Measurements from ENCODE around the gene SLC43A1.
"Not testable (repeated sequence)": the region's sequence is repeated elsewhere in the genome, so short reads cannot be mapped to it uniquely, and the experiment has no call there.

The SLC43A1 gene

DNA sequence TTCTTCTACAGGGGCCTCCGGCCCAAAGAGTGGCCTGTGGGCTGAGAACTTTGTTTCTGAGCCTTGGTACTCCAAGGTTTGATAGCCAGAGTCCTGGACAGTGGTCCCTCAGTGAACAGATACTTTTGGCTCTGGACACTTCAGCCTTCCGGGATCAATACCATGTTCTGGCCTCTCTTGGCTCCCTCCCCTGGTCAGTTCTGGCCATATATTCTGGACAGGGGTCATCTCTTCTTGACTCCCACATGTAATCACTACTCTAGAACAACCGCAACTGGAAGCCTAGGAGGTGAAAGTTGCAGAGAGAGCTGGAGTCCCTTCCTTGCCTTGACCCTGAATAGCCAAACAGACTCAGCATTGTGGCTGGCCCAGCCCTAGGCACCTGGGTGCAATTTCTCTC is 52.9 kb downstream of the SLC43A1 start:
- in situ Hi-C loops (cut with MboI; ENCODE audit: low sequenced_read_pairs): no loop called here

DNA sequence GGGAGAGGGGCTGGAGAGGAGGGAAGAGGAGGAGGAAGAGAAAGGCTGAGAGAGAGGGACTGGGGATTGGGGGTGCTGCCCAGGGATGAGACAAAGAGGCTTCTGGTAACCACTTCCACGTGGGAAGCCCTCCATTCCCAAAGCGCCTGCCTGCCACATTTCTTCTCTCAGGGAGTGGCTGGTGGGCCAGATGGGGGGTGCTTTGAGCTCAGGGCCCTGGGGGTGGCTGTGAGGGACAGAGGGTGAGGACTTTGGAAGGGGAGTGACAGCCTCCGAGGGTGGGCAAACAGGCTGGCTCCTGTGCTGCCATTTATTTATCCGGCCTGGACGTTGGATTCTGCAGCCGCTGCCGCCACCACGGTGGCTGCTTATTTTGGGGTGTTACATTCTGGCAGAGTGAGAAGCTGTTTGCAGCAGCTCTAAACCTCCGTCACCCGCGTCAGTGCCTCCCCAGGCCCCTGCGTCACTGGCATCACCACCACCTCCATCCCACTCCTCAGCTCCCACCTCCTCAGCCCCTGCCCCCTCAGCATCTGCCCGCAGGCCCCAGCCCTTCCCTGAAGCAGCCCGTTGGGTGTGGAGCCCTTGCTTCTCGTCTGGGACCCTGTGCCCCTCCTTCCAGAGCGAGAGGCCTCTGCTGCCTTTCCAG is 53.5 kb downstream of the SLC43A1 start:
- in situ Hi-C loops (cut with MboI; ENCODE audit: low sequenced_read_pairs): no loop called here

- in situ Hi-C loops (cut with MboI; ENCODE audit: low sequenced_read_pairs): no loop called here
Observed at GRCh38 chr11:57460758-57461749, 54.4 kb downstream of the SLC43A1 start.

- in situ Hi-C loops (cut with MboI; ENCODE audit: low sequenced_read_pairs): no loop called here
Observed at GRCh38 chr11:57460022-57460757, 55.3 kb downstream of the SLC43A1 start, which contains the start of gene RTN4RL2. Gene RTN4RL2, plus strand, starts transcription at chr11:57460528. Its CDS starts 338 bp downstream, at chr11:57460866.

DNA sequence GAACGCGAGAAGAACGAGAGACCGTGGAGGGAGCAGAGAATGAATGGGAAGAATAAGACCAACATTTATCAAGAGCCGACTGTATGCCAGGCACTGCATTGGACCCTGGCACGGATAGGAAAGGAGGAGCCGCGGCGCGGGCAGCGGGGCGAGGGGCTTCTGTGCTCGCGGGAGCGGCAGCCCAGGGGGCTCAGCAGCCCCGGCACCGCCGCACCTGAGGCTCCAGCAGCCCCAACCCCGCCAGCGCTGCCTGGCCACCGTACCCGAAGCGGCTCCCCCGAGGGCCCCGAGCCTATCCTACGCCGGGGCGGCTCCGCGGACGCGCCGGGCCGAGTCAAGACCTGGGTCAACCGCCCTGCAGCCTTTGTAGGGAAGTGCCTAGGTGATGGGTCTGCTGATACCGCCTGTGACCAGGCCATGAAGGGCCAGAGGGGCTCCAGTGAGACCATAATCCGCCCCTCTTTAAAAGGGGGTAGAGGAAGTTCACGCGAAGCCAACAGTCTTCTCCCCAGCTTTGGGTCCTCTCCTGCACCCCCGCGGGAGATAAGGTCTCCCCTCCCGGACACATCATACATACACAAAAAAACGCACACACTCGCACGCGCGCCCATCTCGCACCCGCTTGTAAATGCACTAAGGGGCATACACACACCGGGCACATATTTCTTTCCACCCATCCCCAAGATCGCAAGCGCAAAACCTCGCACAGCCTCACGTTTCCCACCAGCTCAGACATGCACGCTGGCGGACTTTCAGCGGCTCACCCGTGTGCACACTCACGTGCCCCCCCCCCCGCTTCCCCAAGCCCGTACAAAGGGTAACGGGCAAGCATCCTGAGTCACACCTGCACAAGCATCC is 56.1 kb downstream of the SLC43A1 start:
- in situ Hi-C loops (cut with MboI; ENCODE audit: low sequenced_read_pairs): loop anchor here (10.0 kb wide), 1 partner anchor 65 kb away; no protein-coding TSS in a partner anchor

DNA sequence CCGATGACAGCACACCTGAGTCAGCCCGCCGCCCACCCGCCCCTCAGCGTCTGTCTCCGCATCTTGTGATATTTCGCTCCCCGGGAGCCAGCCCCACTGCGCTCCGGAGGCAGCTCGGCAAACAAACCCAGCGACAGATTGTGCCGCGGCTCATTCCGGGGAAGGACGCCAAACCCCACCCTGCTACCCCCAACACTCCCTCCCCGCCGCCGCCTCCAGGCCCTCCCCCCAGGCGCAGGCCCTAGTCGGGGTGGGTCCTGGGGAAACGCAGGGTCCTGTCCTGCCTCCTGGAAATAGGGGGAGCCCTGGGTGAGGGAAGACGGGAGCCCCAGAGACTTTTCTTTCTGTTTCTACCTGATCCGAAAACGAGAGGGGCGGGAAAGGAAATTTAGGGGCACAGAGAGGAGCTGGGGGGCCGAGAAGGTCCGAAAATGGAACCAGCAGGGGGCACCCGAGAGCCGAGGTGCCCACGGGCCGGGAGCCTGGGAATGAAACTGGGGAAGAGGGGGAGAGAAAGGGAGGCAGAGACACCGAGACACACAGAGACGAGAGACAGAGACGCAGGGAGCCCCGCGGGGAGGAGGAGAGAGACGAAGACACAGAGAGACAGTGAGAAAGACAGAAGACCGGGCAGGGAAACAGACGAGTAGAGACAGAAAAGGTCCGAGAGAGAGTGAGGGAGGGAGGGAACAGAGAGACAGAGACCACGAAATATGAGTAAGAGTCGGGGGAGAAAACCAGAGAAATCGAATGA is 56.9 kb downstream of the SLC43A1 start:
- in situ Hi-C loops (cut with MboI; ENCODE audit: low sequenced_read_pairs): loop anchor here (10.0 kb wide), 1 partner anchor 66 kb away; no protein-coding TSS in a partner anchor

GRCh38 chr11:57458060-57458409 is 57.5 kb downstream of the SLC43A1 start:
- in situ Hi-C loops (cut with MboI; ENCODE audit: low sequenced_read_pairs): loop anchor here (10.0 kb wide), 1 partner anchor 67 kb away; no protein-coding TSS in a partner anchor

DNA sequence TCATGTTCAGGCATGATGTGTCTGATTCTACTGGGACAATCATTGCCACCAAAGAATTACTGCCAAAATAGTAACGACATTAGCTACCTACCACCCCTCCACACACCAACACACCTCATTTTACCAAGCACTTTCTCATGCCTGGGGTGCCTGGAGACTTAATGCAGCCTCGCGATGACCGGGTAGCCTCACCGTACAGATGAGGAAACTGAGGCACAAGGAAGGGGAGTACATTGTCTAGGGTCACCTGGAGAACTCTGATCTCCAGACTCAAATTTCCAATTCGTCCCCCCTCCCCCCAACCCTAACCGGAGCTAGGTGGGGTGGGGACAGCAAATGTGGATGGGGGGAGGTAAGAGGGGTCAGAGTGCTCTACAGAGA is 57.9 kb downstream of the SLC43A1 start:
- in situ Hi-C loops (cut with MboI; ENCODE audit: low sequenced_read_pairs): loop anchor here (10.0 kb wide), 1 partner anchor 67 kb away; no protein-coding TSS in a partner anchor

DNA sequence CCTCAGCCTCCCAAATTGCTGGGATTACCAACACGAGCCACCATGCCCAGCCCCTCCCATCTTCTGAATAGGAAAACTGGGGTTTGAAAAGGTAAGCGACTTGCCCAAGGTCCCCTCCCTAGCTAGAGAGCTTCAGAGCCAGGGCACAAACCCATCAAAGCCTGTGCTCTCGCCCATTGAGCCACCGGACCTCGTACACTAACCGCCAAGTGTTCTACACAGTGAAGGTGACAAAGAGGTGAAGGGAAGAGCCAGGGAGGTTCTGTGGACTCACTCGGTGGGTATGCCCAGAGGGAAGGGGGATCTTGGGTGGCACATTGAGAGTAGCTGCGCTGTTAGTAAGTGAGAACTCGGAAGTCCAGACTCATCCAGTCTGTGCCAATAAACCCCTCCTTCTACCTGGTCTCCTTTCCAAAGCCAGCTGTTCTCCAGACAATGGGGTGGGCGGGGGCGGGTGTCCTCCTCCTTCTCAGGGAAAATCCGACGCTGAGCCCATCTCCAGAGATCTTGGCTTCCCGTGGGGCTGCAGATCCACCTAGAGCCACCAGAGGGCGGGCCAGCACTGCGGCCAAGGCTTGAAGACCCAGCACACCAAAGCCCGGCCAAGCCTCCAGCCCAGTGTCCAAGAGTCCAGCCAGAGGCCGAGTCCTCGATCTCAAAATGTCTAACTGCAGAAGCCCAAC is 58.4 kb downstream of the SLC43A1 start:
- in situ Hi-C loops (cut with MboI; ENCODE audit: low sequenced_read_pairs): loop anchor here (10.0 kb wide), 1 partner anchor 68 kb away; no protein-coding TSS in a partner anchor

- in situ Hi-C loops (cut with MboI; ENCODE audit: low sequenced_read_pairs): loop anchor here (10.0 kb wide), 1 partner anchor 71 kb away; no protein-coding TSS in a partner anchor
Observed at GRCh38 chr11:57453543-57454177, 61.8 kb downstream of the SLC43A1 start.

GRCh38 chr11:57446055-57446454 is 69.4 kb downstream of the SLC43A1 start:
- in situ Hi-C loops (cut with MboI; ENCODE audit: low sequenced_read_pairs): no loop called here

DNA sequence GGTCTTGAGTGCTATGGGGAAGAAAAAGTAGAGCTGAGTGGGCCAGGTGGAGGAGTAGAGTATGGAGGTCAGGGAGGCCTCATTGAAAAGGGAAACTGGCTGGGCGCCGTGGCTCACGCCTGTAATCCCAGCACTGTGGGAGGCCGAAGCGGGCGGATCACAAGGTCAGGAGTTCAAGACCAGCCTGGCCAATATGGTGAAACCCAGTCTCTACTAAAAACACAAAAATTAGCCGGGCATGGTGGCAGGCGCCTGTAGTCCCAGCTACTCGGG is 70.4 kb downstream of the SLC43A1 start:
- in situ Hi-C loops (cut with MboI; ENCODE audit: low sequenced_read_pairs): not testable (repeated sequence)

GRCh38 chr11:57444362-57445121 is 71.0 kb downstream of the SLC43A1 start:
- in situ Hi-C loops (cut with MboI; ENCODE audit: low sequenced_read_pairs): no loop called here

DNA sequence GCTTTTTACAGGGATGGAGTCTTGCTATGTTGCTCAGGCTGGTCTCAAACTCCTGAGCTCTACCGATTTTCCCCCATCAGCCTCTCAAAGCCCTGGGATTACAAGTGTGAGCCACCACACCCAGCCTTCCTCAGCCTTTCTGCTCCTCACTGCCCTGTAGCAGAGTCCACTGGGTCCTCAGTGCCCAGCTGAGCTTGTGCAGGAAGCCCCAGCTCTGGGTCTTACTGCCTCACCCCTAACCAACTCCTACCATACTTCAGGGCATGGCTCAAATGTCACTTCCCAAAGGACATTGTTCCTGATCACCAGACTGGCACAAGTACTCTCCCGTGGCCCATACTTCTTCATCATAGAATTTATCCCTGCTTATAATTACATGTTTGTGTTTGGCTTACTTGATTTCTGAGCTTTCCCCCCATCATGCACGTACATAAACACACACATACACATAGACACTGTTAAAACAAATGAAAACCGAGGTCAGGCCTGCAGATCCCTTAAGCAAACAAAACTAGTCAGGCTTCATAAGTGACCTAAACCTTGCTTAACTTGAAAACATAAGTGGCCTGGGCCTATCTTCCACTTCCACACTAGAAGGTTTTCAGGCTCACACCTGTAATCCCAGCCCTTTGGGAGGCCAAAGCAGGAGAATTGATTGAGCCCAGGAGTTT is 74.6 kb downstream of the SLC43A1 start:
- in situ Hi-C loops (cut with MboI; ENCODE audit: low sequenced_read_pairs): no loop called here

DNA sequence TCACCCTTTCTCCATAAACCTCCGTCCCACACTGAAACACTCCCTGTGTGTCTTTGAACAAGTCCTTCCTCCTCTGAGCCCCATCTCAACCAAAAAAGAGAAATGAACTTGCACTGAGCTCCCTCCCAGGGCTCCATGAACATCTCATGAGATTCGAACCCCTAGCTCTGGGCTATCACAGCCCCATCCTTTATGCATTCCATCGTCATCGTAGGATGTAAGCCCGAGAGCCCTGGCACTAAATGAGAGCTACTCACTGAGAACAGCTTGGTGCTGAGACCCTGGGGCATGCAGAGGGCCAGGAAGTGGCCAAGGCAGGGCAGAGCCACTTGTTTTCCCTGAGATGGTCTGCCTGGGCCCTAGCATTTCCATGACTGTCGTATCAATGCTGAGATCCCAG is 75.7 kb downstream of the SLC43A1 start:
- in situ Hi-C loops (cut with MboI; ENCODE audit: low sequenced_read_pairs): no loop called here

- in situ Hi-C loops (cut with MboI; ENCODE audit: low sequenced_read_pairs): no loop called here
Observed at GRCh38 chr11:57438345-57439285, 76.9 kb downstream of the SLC43A1 start.

Data from HL-60/S4 treated with retinoic acid at 250 ng/mL for 4 days and 3 days (cell line).